Peyer's patch (tissue), 4 donors: ENCODE data around the gene SEMA5A.

ENCODE experiments used
- CTCF ChIP-seq, 6 experiments: fragments of 450-650 bp in 4 of 6; fragments of 200-600 bp in 2 of 6; sonication (generic) in 1 of 6; IDR thresholded peaks; one replicate each; pipeline ENCODE4 v1.5.1; 2017 to 2019; ENCODE audit warnings: antibody characterized with exemption in 6 of 6, mild to moderate bottlenecking in 3 of 6, moderate library complexity in 1 of 6
- POLR2A ChIP-seq, 2 donors: fragments of 450-650 bp; IDR thresholded peaks; one replicate each; pipeline ENCODE4 v1.5.1; 2017; ENCODE audit warnings: antibody characterized with exemption in 2 of 2, mild to moderate bottlenecking in 2 of 2, moderate library complexity in 2 of 2

GRCh38 chr5:9441610-9442009 lies 104.3 kb downstream of the SEMA5A start:
- no peak for TF ChIP-seq CTCF (IDR thresholded peaks at IDR 0.05)
- no peak for TF ChIP-seq POLR2A (IDR thresholded peaks at IDR 0.05)
